Heart right ventricle (tissue), 16 donors: ENCODE measurements around the gene TDRD7. TPM values are rescaled to one million over a fixed set of nuclear protein-coding genes. Genes with fewer than 3 reads are reported as not detected.

ENCODE experiments used
- ATAC-seq, 8 donors: fragments of 200-7000 bp; cut with Tn5 transposase; one replicate each; pipeline ENCODE4 v1.9.1; 2020; ENCODE audit warnings: mild to moderate bottlenecking in 8 of 8, moderate library complexity in 8 of 8, moderate number of reproducible peaks in 1 of 8
- DNase-seq, 2 donors: peaks; one replicate each; pipeline ENCODE4 v3.0.0-alpha.2; 2020
- H3K27ac ChIP-seq, 10 donors: fragments of 200-600 bp; sonication (generic) in 2 of 10; one replicate each; pipeline versions ENCODE4 v1.5.0 to v1.8.0; 2020 to 2022; ENCODE audit warnings: mild to moderate bottlenecking in 3 of 10
- H3K27me3 ChIP-seq, 7 donors: fragments of 200-600 bp; one replicate each; pipeline ENCODE4 v1.8.0; 2021 to 2022; ENCODE audit warnings: mild to moderate bottlenecking in 2 of 7
- H3K36me3 ChIP-seq, 9 donors: fragments of 200-600 bp; sonication (generic) in 1 of 9; one replicate each; pipeline versions ENCODE4 v1.5.0 to v1.8.0; 2020 to 2022; ENCODE audit warnings: mild to moderate bottlenecking in 2 of 9
- H3K4me1 ChIP-seq, 9 donors: fragments of 200-600 bp; sonication (generic) in 1 of 9; one replicate each; pipeline versions ENCODE4 v1.5.0 to v1.8.0; 2020 to 2022; ENCODE audit warnings: mild to moderate bottlenecking in 4 of 9
- H3K4me3 ChIP-seq, 10 donors: fragments of 200-600 bp; sonication (generic) in 2 of 10; one replicate each; pipeline versions ENCODE4 v1.5.0 to v1.8.0; 2020 to 2022; ENCODE audit warnings: mild to moderate bottlenecking in 7 of 10, moderate library complexity in 2 of 10
- H3K9me3 ChIP-seq, 11 donors: fragments of 200-600 bp in 10 of 11; sonication (generic) in 2 of 11; one replicate each; pipeline versions ENCODE4 v1.5.0 to v1.8.0; 2013 to 2022; ENCODE audit warnings: mild to moderate bottlenecking in 2 of 11, control low read depth in 1 of 11, moderate library complexity in 1 of 11
- CTCF ChIP-seq, 9 donors: fragments of 200-600 bp; sonication (generic) in 2 of 9; IDR thresholded peaks; one replicate each; pipeline versions ENCODE4 v1.5.0 to v1.8.0; 2021 to 2022; ENCODE audit warnings: antibody characterized with exemption in 9 of 9, mild to moderate bottlenecking in 5 of 9, moderate library complexity in 1 of 9
- WGBS, 2 donors: extraction: QIAGEN DNeasy Blood & Tissue Kit; methylation state at CpG; one replicate each; pipeline ENCODE4 v1.1.7; 2013; ENCODE audit warnings: inconsistent platforms in 1 of 2; 5-methylcytosine and 5-hydroxymethylcytosine counted together
- intact Hi-C, 10 donors: fragments of 100-400 bp; cut with DNase I; formaldehyde crosslinking; loops; one replicate each; pipeline versions ENCODE4 v1.11.1 to v1.14.2; 2022
- polyA plus RNA-seq, 2 donors: library from polyadenylated mRNA; stranded (reverse); fragments of 200-250 nt; gene quantifications; one replicate each; pipeline ENCODE4 v1.2.3, GENCODE V29; 2013
- total RNA-seq, 10 donors: library from RNA; stranded (reverse); fragmentation: NEBNext Ultra II Directional in 3 of 10; extraction: Animal tissue kit (Norgen Biotek cat#: 25700) in 3 of 10; gene quantifications; one replicate each; pipeline versions ENCODE4 v1.2.1 to v1.2.4, GENCODE V29; 2021 to 2023
- donor health status: Arrhythmogenic right ventricular cardiomyopathy.
- donor health status: ischemic (EF 13 %, LVEDD 7.1; RV severe dilation, severe dysfunction).
- donor health status: healthy with polysubstance abuse.
- donor health status: DM: no; HTN: yes; CAD: no.
- donor health status: DM: no; HTN: no; CAD: no.
- donor health status: ischemic (EF 25% LVEDD 6.9; RV normal size, moderate dysfunction).
- donor health status: ischemic (EF 25% LVEDD 5.7; RV mildly dilated, moderate dysfunction).
- donor health status: healthy.
- donor health status: DM: yes; HTN: yes; CAD: no.
- donor health status: Ischemic cardiomyopathy.
- donor health status: ischemic (EF 35%, LVEDD 5.7; RV mildly dilated, moderate dysfunction).
- donor health status: nonischemic (EF 11% LVEDD 7.7; RV severe dilation, severe dysfunction).
- donor health status: DM: yes; HTN: yes; CAD: no.
- donor health status: PGD.
- donor health status: ischemic (EF 29% LVEDD 5.4; RV normal size, mild dysfunction).
- donor health status: nonischemic (EF 23%, LVEDD 6.1; RV moderate dilation, normal function).

TDRD7 gene
- total and polyA plus RNA-seq, 12 donors = 4.0 to 12.8 (median 8.0) TPM

DNA sequence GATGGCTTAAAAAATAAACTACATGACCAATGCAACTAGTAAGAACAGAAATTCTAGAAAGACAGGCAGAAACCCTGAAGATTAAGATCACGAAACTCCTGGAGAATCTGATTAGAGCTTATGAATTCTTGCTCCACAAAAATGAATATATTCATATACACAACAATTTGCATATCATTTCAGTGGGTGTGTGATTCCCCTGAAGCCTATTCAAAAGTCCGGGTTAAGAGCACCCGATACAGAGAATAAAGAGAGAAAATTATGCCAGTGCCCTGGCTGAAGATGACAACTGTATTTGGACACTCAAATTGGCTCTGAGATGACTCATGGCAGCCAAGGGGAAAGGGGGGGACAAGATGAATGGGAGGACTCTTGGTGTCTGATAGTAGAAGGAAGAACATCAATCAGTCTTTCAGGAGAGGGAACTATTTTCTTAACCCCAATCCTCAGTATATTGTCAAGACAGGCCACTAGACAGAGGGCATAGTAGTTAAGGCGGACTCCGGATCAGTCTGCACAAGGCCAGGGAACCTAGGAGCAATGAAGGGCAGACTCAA, 95.6 kb downstream of the TDRD7 start:
- WGBS, 2 donors = 72 to 73% methylated on average over 5 of the region's 5 CpGs
- H3K36me3 ChIP-seq = no peaks in the 10 kb centered on the region
- ATAC-seq = no peak
- H3K27me3 ChIP-seq = peaks cover 0 to 30% (median under 1%) of the 10 kb centered on the region in 7 donors
- no peak overlapping the region for H3K4me3 ChIP-seq
- intact Hi-C loops = loop anchor here in 2 of 10 donors (10.0 kb wide), 1 partner anchor 87 kb away; no protein-coding TSS in a partner anchor
- peaks cover 5 to 83% (median 52%) of the 10 kb centered on the region in 9 donors for H3K4me1 ChIP-seq
- H3K27ac ChIP-seq = no peak overlapping the region
- no peak for TF ChIP-seq CTCF (IDR thresholded peaks at IDR 0.05)
- no peaks in the 10 kb centered on the region for H3K9me3 ChIP-seq
- DNase-seq = no peak

DNA sequence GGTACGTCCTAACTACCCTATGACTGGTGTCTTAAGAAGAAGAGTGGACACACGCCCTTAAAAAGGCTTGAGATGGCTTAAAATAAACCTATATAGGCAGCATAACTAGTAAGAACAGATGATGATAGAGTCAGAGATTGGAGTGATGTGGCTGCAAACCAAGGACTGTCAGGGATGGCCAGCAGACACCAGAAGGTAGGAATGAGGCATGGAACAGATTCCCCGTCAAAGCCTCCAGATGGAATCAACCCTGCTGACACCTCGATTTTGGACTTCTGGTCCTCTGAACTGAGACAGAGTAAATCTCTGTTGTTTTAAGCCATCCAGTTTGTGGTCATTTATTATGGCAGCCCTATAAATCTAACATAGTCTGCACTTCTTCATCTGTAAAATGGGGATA, 97.0 kb downstream of the TDRD7 start:
- peaks cover 5 to 77% (median 44%) of the 10 kb centered on the region in 9 donors for H3K4me1 ChIP-seq
- peak overlapping the region in 3 of 10 donors; percentile 1 to 37 (median 28) for H3K27ac ChIP-seq
- no peak overlapping the region for H3K4me3 ChIP-seq
- peaks cover 0 to 16% (median 0%) of the 10 kb centered on the region in 7 donors for H3K27me3 ChIP-seq
- no peaks in the 10 kb centered on the region for H3K9me3 ChIP-seq
- TF ChIP-seq CTCF (IDR thresholded peaks at IDR 0.05) = no peak
- WGBS, 2 donors = 55 to 56% methylated on average over 4 of the region's 4 CpGs
- no peaks in the 10 kb centered on the region for H3K36me3 ChIP-seq
- intact Hi-C loops = loop anchor here in 2 of 10 donors (10.0 kb wide), 1 partner anchor 86 kb away; no protein-coding TSS in a partner anchor
- ATAC-seq (no peak), DNase-seq (no peak)

DNA sequence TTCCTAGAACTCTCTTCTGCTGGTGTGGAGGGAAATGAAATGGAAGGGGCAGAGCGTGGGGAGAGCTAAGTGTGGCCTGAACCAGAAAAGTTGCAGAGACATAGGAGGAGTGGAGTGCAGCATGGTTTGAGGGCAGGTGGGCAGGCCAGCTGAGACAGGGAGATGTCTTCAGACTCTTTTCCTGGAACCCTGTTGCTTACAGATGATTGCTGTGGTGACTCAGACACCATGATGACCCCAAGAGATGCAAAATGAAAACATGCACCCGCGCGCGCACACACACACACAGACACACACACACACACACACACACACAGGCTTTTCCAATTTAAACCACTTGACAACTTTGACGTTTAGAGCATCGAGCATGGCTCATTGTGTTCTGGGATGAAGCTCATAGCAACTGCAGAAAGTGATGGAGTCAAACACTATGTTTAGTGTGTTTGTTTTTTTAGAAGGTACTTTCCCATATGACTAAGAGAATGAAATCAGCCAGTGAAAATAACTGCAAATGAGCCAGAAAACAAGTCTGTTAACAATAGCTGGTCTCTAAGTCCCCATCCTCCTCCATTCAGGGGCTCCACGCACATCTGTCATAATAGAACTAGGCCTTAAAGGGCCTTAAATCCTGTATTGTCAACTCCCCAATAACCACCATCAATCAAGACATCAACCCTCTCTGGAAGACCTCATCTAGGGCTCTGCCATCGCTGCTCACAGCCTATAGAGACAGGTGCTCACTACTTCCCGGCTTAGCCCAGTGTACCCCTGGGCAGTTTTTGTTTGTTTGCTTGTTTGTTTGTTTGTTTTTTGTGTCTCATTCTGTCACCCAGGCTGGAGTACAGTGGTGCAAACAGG, 99.1 kb downstream of the TDRD7 start:
- Histone ChIP-seq H3K4me1 (peaks cover 4 to 77% (median 29%) of the 10 kb centered on the region in 9 donors), H3K27me3 (peaks cover 0 to 3% (median 0%) of the 10 kb centered on the region in 7 donors), H3K27ac (peak overlapping the region in 6 of 10 donors; percentile 7 to 59 (median 56)), H3K4me3 (no peak overlapping the region), H3K9me3 (no peaks in the 10 kb centered on the region), H3K36me3 (no peaks in the 10 kb centered on the region)
- no peak for TF ChIP-seq CTCF (IDR thresholded peaks at IDR 0.05)
- peak; percentile 12 to 72 (median 48) for ATAC-seq
- WGBS, 2 donors = 57 to 64% methylated on average over 10 of the region's 10 CpGs
- DNase-seq = peak in 1 of 2 donors; percentile 27
- intact Hi-C loops = no loop called here

- no peak for TF ChIP-seq CTCF (IDR thresholded peaks at IDR 0.05)
- Histone ChIP-seq H3K4me3 (no peak overlapping the region), H3K27me3 (no peaks in the 10 kb centered on the region), H3K4me1 (peaks cover 4 to 77% (median 29%) of the 10 kb centered on the region in 9 donors), H3K27ac (peak overlapping the region in 6 of 10 donors; percentile 7 to 59 (median 56)), H3K36me3 (no peaks in the 10 kb centered on the region), H3K9me3 (no peaks in the 10 kb centered on the region)
- 81 to 86% methylated on average over 6 of the region's 6 CpGs for WGBS, 2 donors
- no peak for DNase-seq
- ATAC-seq = no peak
- intact Hi-C loops = no loop called here
Measured at GRCh38 chr9:97511655-97512427, 99.9 kb downstream of the TDRD7 start.
